ENCODE results near the gene RHOF. TPM values are rescaled to one million over a fixed set of nuclear protein-coding genes. Genes with fewer than 3 reads are reported as not detected.

Gene RHOF
- total RNA-seq, 1 donor from 2014 or later: 25.5 TPM

GRCh38 chr12:121740847-121741246 lies 52.6 kb downstream of the RHOF start:
- no peak for DNase-seq (ENCODE audit: low read depth, low spot score)
- H3K27me3 Mint-ChIP-seq (ENCODE audit: low read depth): no peaks in the 10 kb centered on the region
- H3K4me1 Mint-ChIP-seq: peaks cover 6% of the 10 kb centered on the region
- H3K9me3 Mint-ChIP-seq: no peaks in the 10 kb centered on the region
- H3K27ac Mint-ChIP-seq (ENCODE audit: unreplicated experiment): no peak overlapping the region
- H3K36me3 Mint-ChIP-seq (ENCODE audit: low read depth): no peaks in the 10 kb centered on the region
- no peak for TF ChIP-seq CTCF (conservative IDR thresholded peaks at IDR 0.05)
- H3K4me3 Mint-ChIP-seq: no peak overlapping the region

GRCh38 chr12:121738340-121738858 lies 55.1 kb downstream of the RHOF start:
- no peak for TF ChIP-seq CTCF (conservative IDR thresholded peaks at IDR 0.05)
- H3K4me1 Mint-ChIP-seq: peaks cover 6% of the 10 kb centered on the region
- H3K36me3 Mint-ChIP-seq (ENCODE audit: low read depth): no peaks in the 10 kb centered on the region
- H3K27ac Mint-ChIP-seq (ENCODE audit: unreplicated experiment): peak overlapping the region; percentile 10
- H3K27me3 Mint-ChIP-seq (ENCODE audit: low read depth): no peaks in the 10 kb centered on the region
- H3K4me3 Mint-ChIP-seq: no peak overlapping the region
- H3K9me3 Mint-ChIP-seq: no peaks in the 10 kb centered on the region
- DNase-seq (ENCODE audit: low read depth, low spot score): no peak

GRCh38 chr12:121733849-121734248 lies 59.6 kb downstream of the RHOF start:
- no peak for DNase-seq (ENCODE audit: low read depth, low spot score)
- Mint-ChIP-seq H3K4me3 (no peak overlapping the region), H3K36me3 (ENCODE audit: low read depth) (no peaks in the 10 kb centered on the region), H3K4me1 (no peaks in the 10 kb centered on the region), H3K27ac (ENCODE audit: unreplicated experiment) (peak overlapping the region; percentile 73), H3K9me3 (no peaks in the 10 kb centered on the region), H3K27me3 (ENCODE audit: low read depth) (no peaks in the 10 kb centered on the region)
- TF ChIP-seq CTCF (conservative IDR thresholded peaks at IDR 0.05): no peak

GRCh38 chr12:121731473-121731872 lies 62.0 kb downstream of the RHOF start:
- no peaks in the 10 kb centered on the region for H3K36me3 Mint-ChIP-seq (ENCODE audit: low read depth)
- H3K27me3 Mint-ChIP-seq (ENCODE audit: low read depth): no peaks in the 10 kb centered on the region
- H3K4me1 Mint-ChIP-seq: no peaks in the 10 kb centered on the region
- H3K4me3 Mint-ChIP-seq: no peak overlapping the region
- TF ChIP-seq CTCF (conservative IDR thresholded peaks at IDR 0.05): no peak
- no peak overlapping the region for H3K27ac Mint-ChIP-seq (ENCODE audit: unreplicated experiment)
- DNase-seq (ENCODE audit: low read depth, low spot score): no peak
- no peaks in the 10 kb centered on the region for H3K9me3 Mint-ChIP-seq

GRCh38 chr12:121729021-121729420 lies 64.5 kb downstream of the RHOF start:
- H3K4me3 Mint-ChIP-seq: no peak overlapping the region
- H3K9me3 Mint-ChIP-seq: no peaks in the 10 kb centered on the region
- no peaks in the 10 kb centered on the region for H3K36me3 Mint-ChIP-seq (ENCODE audit: low read depth)
- TF ChIP-seq CTCF (conservative IDR thresholded peaks at IDR 0.05): no peak
- H3K27ac Mint-ChIP-seq (ENCODE audit: unreplicated experiment): no peak overlapping the region
- H3K4me1 Mint-ChIP-seq: no peaks in the 10 kb centered on the region
- no peaks in the 10 kb centered on the region for H3K27me3 Mint-ChIP-seq (ENCODE audit: low read depth)
- DNase-seq (ENCODE audit: low read depth, low spot score): no peak

Other genes starting within 250 kb of the RHOF start
- gene KDM2B, start 212.7 kb downstream of the RHOF start, total RNA-seq: 79.2 and 85.6 TPM in 2 replicates
- 13.7 and 15.1 TPM in 2 replicates for gene ORAI1, start 167.2 kb downstream of the RHOF start, total RNA-seq
- 0.57 and 0.63 TPM in 2 replicates for gene MORN3, start 124.0 kb downstream of the RHOF start, total RNA-seq
- gene TMEM120B, start 80.9 kb downstream of the RHOF start, total RNA-seq: 14.1 and 14.6 TPM in 2 replicates
- 25.6 and 25.9 TPM in 2 replicates for gene SETD1B, start 10.3 kb upstream of the RHOF start, total RNA-seq
- gene HPD, start 65.2 kb upstream of the RHOF start, total RNA-seq: 0.21 TPM in 1 of 2 replicates, not detected in the other
- gene PSMD9, start 95.1 kb upstream of the RHOF start, total RNA-seq: 46.3 and 47.4 TPM in 2 replicates
- gene CFAP251, start 124.9 kb upstream of the RHOF start, total RNA-seq: 1.6 and 2.0 TPM in 2 replicates
- 57.4 and 60.1 TPM in 2 replicates for gene BCL7A, start 228.2 kb upstream of the RHOF start, total RNA-seq